H1 (cell line): ENCODE results near the gene ZBTB20. TPM values are rescaled to one million over a fixed set of nuclear protein-coding genes. Genes with fewer than 3 reads are reported as not detected.

ENCODE experiments used
- CTCF ChIA-PET: fragments of 300-600 bp; sonication (Branson Sonifier 250); formaldehyde crosslinking; loops from one replicate; lab custom pipeline; 2021; ENCODE audit not compliant: partially characterized antibody; lab: Charles Lee
- POLR2A ChIA-PET: fragments of 300-600 bp; sonication (Branson Sonifier 250); formaldehyde crosslinking; loops from one replicate; lab custom pipeline; 2021; ENCODE audit warnings: inconsistent platforms; ENCODE audit not compliant: partially characterized antibody; lab: Charles Lee
- DNase-seq, 2 experiments: peaks; one replicate each; pipeline versions ENCODE4 v3.0.0 to v3.0.0-alpha.2; 2010 to 2022; ENCODE audit warnings: low spot score in 2 of 2, low read depth in 1 of 2, mixed read lengths in 1 of 2
- FAIRE-seq: peaks from 2 replicates; lab custom pipeline; 2011; peaks lifted over from hg19 to GRCh38; lab: Jason Lieb, UNC
- H2AFZ ChIP-seq: 2 replicates; pipeline ENCODE4 v1.8.1; 2012; ENCODE audit warnings: low read length, inconsistent platforms
- H2AK5ac ChIP-seq: 2 replicates; pipeline ENCODE4 v1.6.1; 2013; ENCODE audit warnings: low read depth, low read length
- H2BK120ac ChIP-seq: replicated peaks from 2 replicates; pipeline ENCODE3; 2013; ENCODE audit warnings: low read depth, low read length, inconsistent platforms
- H2BK12ac ChIP-seq: 2 replicates; pipeline ENCODE4 v1.6.1; 2013; ENCODE audit warnings: low read depth, low read length
- H2BK15ac ChIP-seq: 2 replicates; pipeline ENCODE4 v1.6.1; 2013; ENCODE audit warnings: low read length
- H2BK20ac ChIP-seq: 2 replicates; pipeline ENCODE4 v1.6.1; 2013; ENCODE audit warnings: low read length
- H2BK5ac ChIP-seq: 2 replicates; pipeline ENCODE4 v1.6.1; 2013; ENCODE audit warnings: low read depth, low read length
- H3K14ac ChIP-seq: 2 replicates; pipeline ENCODE4 v1.6.1; 2013; ENCODE audit warnings: inconsistent platforms; ENCODE audit not compliant: insufficient read length
- H3K18ac ChIP-seq: 2 replicates; pipeline ENCODE4 v1.6.1; 2013; ENCODE audit warnings: low read length; ENCODE audit errors: extremely low read depth
- H3K23ac ChIP-seq: 2 replicates; pipeline ENCODE4 v1.6.1; 2013; ENCODE audit warnings: inconsistent platforms; ENCODE audit not compliant: insufficient read length
- H3K23me2 ChIP-seq: 2 replicates; pipeline ENCODE4 v1.6.1; 2013; ENCODE audit warnings: low read depth, low read length
- H3K27ac ChIP-seq: 2 replicates; pipeline ENCODE4 v1.6.1; 2011; ENCODE audit warnings: low read depth, low read length, inconsistent platforms
- H3K27me3 ChIP-seq, 4 experiments: replicated peaks in 1 of 4; 1 replicate in 1 of 4; 2 replicates in 3 of 4; pipeline versions ENCODE4 v1.6.1 to v1.8.1; 2011 to 2013; ENCODE audit warnings: low read length in 3 of 4, mild to moderate bottlenecking in 3 of 4, inconsistent platforms in 2 of 4, mixed read lengths in 2 of 4, moderate library complexity in 1 of 4; ENCODE audit not compliant: control insufficient read depth in 3 of 4, insufficient read depth in 3 of 4; ENCODE audit errors: extremely low read depth in 1 of 4
- H3K36me3 ChIP-seq, 4 experiments: 2 replicates each; pipeline versions ENCODE4 v1.6.1 to v1.8.1; 2011 to 2013; ENCODE audit warnings: mild to moderate bottlenecking in 4 of 4, low read length in 3 of 4, moderate library complexity in 2 of 4, control low read depth in 1 of 4, inconsistent platforms in 1 of 4; ENCODE audit not compliant: insufficient read depth in 4 of 4, control insufficient read depth in 2 of 4
- H3K4ac ChIP-seq: replicated peaks from 2 replicates; pipeline ENCODE3; 2013; ENCODE audit warnings: low read length, low read depth, mixed read lengths, inconsistent platforms; ENCODE audit not compliant: insufficient read length
- H3K4me1 ChIP-seq, 4 experiments: replicated peaks in 1 of 4; 1 replicate in 1 of 4; 2 replicates in 3 of 4; pipeline versions ENCODE4 v1.6.1 to v1.8.1; 2011 to 2013; ENCODE audit warnings: low read length in 3 of 4, inconsistent platforms in 2 of 4, mixed read lengths in 1 of 4; ENCODE audit not compliant: insufficient read depth in 4 of 4, control insufficient read depth in 3 of 4
- H3K4me2 ChIP-seq, 2 experiments: 2 replicates each; pipeline versions ENCODE4 v1.6.1 to v1.8.1; 2011 to 2013; ENCODE audit warnings: low read depth in 2 of 2, low read length in 2 of 2, control low read depth in 1 of 2, inconsistent platforms in 1 of 2, mild to moderate bottlenecking in 1 of 2; ENCODE audit not compliant: insufficient read depth in 1 of 2
- H3K4me3 ChIP-seq, 4 experiments: fragments of 200-600, 300-600 bp in 1 of 4; sonication (generic), shearing (Covaris generic), sonication (Bioruptor Twin) in 1 of 4; 2 replicates each; pipeline versions ENCODE4 v1.5.1 to v1.8.1; 2011 to 2016; ENCODE audit warnings: low read length in 4 of 4, low read depth in 3 of 4, control low read depth in 2 of 4, inconsistent platforms in 2 of 4, mild to moderate bottlenecking in 2 of 4, mixed read lengths in 1 of 4, moderate library complexity in 1 of 4; ENCODE audit not compliant: insufficient read depth in 2 of 4; ENCODE audit errors: extremely low read depth in 1 of 4
- H3K56ac ChIP-seq: replicated peaks from 2 replicates; pipeline ENCODE3; 2013; ENCODE audit warnings: low read depth, mild to moderate bottlenecking, mixed read lengths, low read length, inconsistent platforms; ENCODE audit not compliant: insufficient read length
- H3K79me1 ChIP-seq: 2 replicates; pipeline ENCODE4 v1.6.1; 2013; ENCODE audit warnings: low read depth, low read length, control low read depth
- H3K79me2 ChIP-seq, 2 experiments: 2 replicates each; pipeline versions ENCODE4 v1.6.1 to v1.8.1; 2012 to 2013; ENCODE audit warnings: low read length in 2 of 2, mild to moderate bottlenecking in 2 of 2, inconsistent platforms in 1 of 2; ENCODE audit not compliant: insufficient read depth in 2 of 2, control insufficient read depth in 1 of 2
- H3K9ac ChIP-seq, 4 experiments: replicated peaks in 1 of 4; 1 replicate in 1 of 4; 2 replicates in 3 of 4; pipeline versions ENCODE4 v1.6.1 to v1.8.1; 2011 to 2013; ENCODE audit warnings: low read depth in 3 of 4, low read length in 3 of 4, control low read depth in 2 of 4, mild to moderate bottlenecking in 2 of 4, moderate library complexity in 2 of 4, inconsistent platforms in 1 of 4; ENCODE audit errors: extremely low read depth in 1 of 4
- H3K9me3 ChIP-seq, 2 experiments: 2 replicates each; pipeline versions ENCODE4 v1.6.1 to v1.8.1; 2012 to 2013; ENCODE audit warnings: mild to moderate bottlenecking in 2 of 2, moderate library complexity in 2 of 2, control low read depth in 1 of 2, inconsistent platforms in 1 of 2, low read depth in 1 of 2, low read length in 1 of 2, mixed read lengths in 1 of 2; ENCODE audit not compliant: insufficient read depth in 2 of 2
- H4K20me1 ChIP-seq, 2 experiments: replicated peaks in 1 of 2; 2 replicates each; pipeline versions ENCODE3 to v1.8.1; 2011 to 2013; ENCODE audit warnings: inconsistent platforms in 2 of 2, low read length in 2 of 2, mild to moderate bottlenecking in 1 of 2; ENCODE audit not compliant: insufficient read depth in 2 of 2, control insufficient read depth in 1 of 2
- H4K5ac ChIP-seq: 2 replicates; pipeline ENCODE4 v1.6.1; 2013; ENCODE audit warnings: low read length, low read depth, mixed read lengths, inconsistent platforms; ENCODE audit not compliant: insufficient read length
- H4K8ac ChIP-seq: 2 replicates; pipeline ENCODE4 v1.8.0; 2013; ENCODE audit warnings: mild to moderate bottlenecking, moderate library complexity, low read length, inconsistent platforms; ENCODE audit not compliant: insufficient read depth; ENCODE audit errors: extremely low read depth
- H4K91ac ChIP-seq: replicated peaks from 2 replicates; pipeline ENCODE3; 2013; ENCODE audit warnings: low read length, mixed read lengths, inconsistent platforms; ENCODE audit not compliant: insufficient read length
- ASH2L ChIP-seq: fragments of 200-600, 300-600 bp; sonication (generic); IDR thresholded peaks from one replicate; pipeline ENCODE4 v1.7.1; 2017; ENCODE audit warnings: low read length
- BACH1 ChIP-seq: IDR thresholded peaks from 2 replicates; pipeline ENCODE4 v1.6.1; 2012; ENCODE audit warnings: low read length, improper control_type of control experiment
- BRCA1 ChIP-seq: IDR thresholded peaks from 2 replicates; pipeline ENCODE4 v1.6.1; 2012; ENCODE audit warnings: low read depth, low read length, improper control_type of control experiment
- CBX8 ChIP-seq: fragments of 300-800, 300-1000 bp; sonication (generic); IDR thresholded peaks from 2 replicates; pipeline ENCODE4 v1.7.1; 2016; ENCODE audit warnings: low read depth, low read length, borderline replicate concordance
- CHD2 ChIP-seq: IDR thresholded peaks from 2 replicates; pipeline ENCODE4 v1.6.1; 2012; ENCODE audit warnings: low read length, improper control_type of control experiment
- EGR1 ChIP-seq: IDR thresholded peaks from 2 replicates; pipeline ENCODE4 v1.6.1; 2011; ENCODE audit warnings: low read depth, low read length, borderline replicate concordance
- EZH2 ChIP-seq: fragments of 200-600 bp; sonication (generic); IDR thresholded peaks from 2 replicates; pipeline ENCODE4 v1.7.1; 2012; ENCODE audit warnings: low read depth, mild to moderate bottlenecking, moderate library complexity, low read length, inconsistent platforms; ENCODE audit not compliant: severe bottlenecking
- RAD21 ChIP-seq, 2 experiments: IDR thresholded peaks in 1 of 2; conservative IDR thresholded peaks in 1 of 2; 2 replicates each; pipeline ENCODE4 v1.6.1; 2011; ENCODE audit warnings: low read depth in 2 of 2, low read length in 2 of 2, improper control_type of control experiment in 1 of 2, inconsistent platforms in 1 of 2, mild to moderate bottlenecking in 1 of 2, moderate library complexity in 1 of 2
- RNF2 ChIP-seq: fragments of 200-900, 300-1000 bp; sonication (generic); IDR thresholded peaks from 2 replicates; pipeline ENCODE4 v1.7.1; 2016; ENCODE audit warnings: borderline replicate concordance, low read depth, mild to moderate bottlenecking, antibody characterized with exemption, low read length; ENCODE audit not compliant: poor library complexity, severe bottlenecking; ENCODE audit errors: missing control alignments
- SP1 ChIP-seq: IDR thresholded peaks from 2 replicates; pipeline ENCODE4 v1.6.1; 2011; ENCODE audit warnings: low read depth, low read length
- SP4 ChIP-seq: IDR thresholded peaks from 2 replicates; pipeline ENCODE4 v1.6.1; 2012; ENCODE audit warnings: low read length, inconsistent platforms
- TCF12 ChIP-seq: IDR thresholded peaks from 2 replicates; pipeline ENCODE4 v1.6.1; 2011; ENCODE audit warnings: low read depth, mild to moderate bottlenecking, low read length
- YY1 ChIP-seq: IDR thresholded peaks from 2 replicates; pipeline ENCODE4 v1.6.1; 2011; ENCODE audit warnings: low read depth, mild to moderate bottlenecking, low read length
- WGBS, 2 experiments: shearing (Covaris generic) in 1 of 2; methylation state at CpG; one replicate each; pipeline versions ENCODE4 v1.1.6 to v1.1.7; 2013 to 2015; ENCODE audit warnings: low lambda C conversion rate in 2 of 2, mixed read lengths in 2 of 2, inconsistent platforms in 1 of 2, low coverage in 1 of 2, missing lambda C conversion rate in 1 of 2; ENCODE audit not compliant: insufficient replicate concordance in 2 of 2, insufficient coverage in 1 of 2, insufficient read length in 1 of 2; ENCODE audit errors: extremely low coverage in 1 of 2, missing lambda C conversion rate in 1 of 2; 5-methylcytosine and 5-hydroxymethylcytosine counted together
- polyA plus RNA-seq, 7 experiments: library from polyadenylated mRNA; depleted of rRNA in 3 of 7; stranded (reverse) in 5 of 7; unstranded in 2 of 7; fragments of >200 nt in 5 of 7; fragments of 200-250 nt in 2 of 7; gene quantifications; 1 replicate in 5 of 7; 2 replicates in 1 of 7; 4 replicates in 1 of 7; pipeline versions ENCODE4 v1.2.1 to v1.2.3, GENCODE V29; 2011 to 2013; ENCODE audit warnings: missing spikeins in 2 of 7, mixed read lengths in 2 of 7
- total RNA-seq: library from RNA; stranded (reverse); fragmentation: NEBNext Ultra II Directional; extraction: Animal tissue kit (Norgen Biotek cat#: 25700); gene quantifications from 2 replicates; pipeline ENCODE4 v1.2.1, GENCODE V29; 2021

Gene ZBTB20
- total and polyA plus RNA-seq, 2 of the 8 experiments (the other 6 are each of a cell fraction or from before 2014, with no cell fraction given): 0.35 to 1.3 TPM

- Histone ChIP-seq H2AFZ (no peak overlapping the region), H2BK20ac (no peak overlapping the region), H4K8ac (no peak overlapping the region), H3K27me3 (no peaks in the 10 kb centered on the region), H3K4me2 (no peak overlapping the region), H3K14ac (no peak overlapping the region), H2AK5ac (no peak overlapping the region), H3K79me2 (no peaks in the 10 kb centered on the region), H3K9me3 (peaks cover 9% of the 10 kb centered on the region in 2 experiments; a peak in 1 of 4 replicates), H3K4ac (no peak overlapping the region), H3K79me1 (no peaks in the 10 kb centered on the region), H4K20me1 (no peaks in the 10 kb centered on the region), H3K4me1 (no peaks in the 10 kb centered on the region), H2BK15ac (no peak overlapping the region), H2BK5ac (no peak overlapping the region), H2BK120ac (no peak overlapping the region), H3K9ac (no peak overlapping the region), H3K23me2 (no peaks in the 10 kb centered on the region), H3K18ac (no peak overlapping the region), H3K23ac (no peak overlapping the region), H3K36me3 (no peaks in the 10 kb centered on the region; a peak in 1 of 8 replicates), H4K91ac (no peak overlapping the region), H3K4me3 (no peak overlapping the region), H2BK12ac (peak overlapping the region; percentile 60; the same call in 1 of the 2 replicates), H3K56ac (no peak overlapping the region), H3K27ac (no peak overlapping the region), H4K5ac (no peak overlapping the region)
- DNase-seq (no peak), FAIRE-seq (no peak)
- 83% methylated on average over 4 of the region's 4 CpGs; no CpG with 5 or more reads in 1 of the 2 experiments for WGBS, 2 experiments
- ChIA-PET CTCF (no interaction called here), POLR2A (no interaction called here)
- TF ChIP-seq EZH2 (no peak), RAD21 (IDR thresholded peaks at IDR 0.05 in 1 of 2, conservative IDR thresholded peaks at IDR 0.05 in 1 of 2; ENCODE audit: low read depth in 2 of 2, low read length in 2 of 2) (no peak), TCF12 (no peak), EGR1 (no peak), BACH1 (no peak), CBX8 (no peak), RNF2 (no peak), YY1 (no peak), BRCA1 (no peak), ASH2L (no peak), CHD2 (no peak), SP4 (no peak), SP1 (no peak)
Observed at GRCh38 chr3:115187149-115187757, 40.2 kb upstream of the ZBTB20 start.
